Urinary bladder (tissue), 4 donors: ENCODE measurements around the gene GDF7. TPM values are rescaled to one million over a fixed set of nuclear protein-coding genes. Genes with fewer than 3 reads are reported as not detected.

Experiments used
- DNase-seq: peaks from one replicate; pipeline ENCODE4 v3.0.0-alpha.2; 2015; ENCODE audit errors: extremely low spot score
- H3K27ac ChIP-seq: one replicate; pipeline ENCODE4 v1.5.1; 2013; ENCODE audit warnings: low read depth, mild to moderate bottlenecking, moderate library complexity
- H3K36me3 ChIP-seq: one replicate; pipeline ENCODE4 v1.6.1; 2013; ENCODE audit warnings: mild to moderate bottlenecking, moderate library complexity; ENCODE audit not compliant: insufficient read depth
- H3K4me1 ChIP-seq: one replicate; pipeline ENCODE4 v1.6.1; 2013; ENCODE audit warnings: mild to moderate bottlenecking, moderate library complexity; ENCODE audit not compliant: insufficient read depth
- H3K4me3 ChIP-seq: one replicate; pipeline ENCODE4 v1.5.1; 2013; ENCODE audit warnings: low read depth, low read length
- WGBS: extraction: QIAGEN DNeasy Blood & Tissue Kit; methylation state at CpG from one replicate; pipeline ENCODE4 v1.1.7; 2013; 5-methylcytosine and 5-hydroxymethylcytosine counted together
- polyA plus RNA-seq: library from polyadenylated mRNA; stranded (reverse); fragments of 200-250 nt; gene quantifications from one replicate; pipeline ENCODE4 v1.2.3, GENCODE V29; 2013
- total RNA-seq: library from RNA; depleted of rRNA; stranded (reverse); fragments of >200 nt; gene quantifications from one replicate; pipeline ENCODE4 v1.2.3, GENCODE V29; 2014
- donor health status: healthy with polysubstance abuse.
- donor health status: healthy.

GDF7 gene
- total and polyA plus RNA-seq, 2 donors = 0.79 to 2.2 TPM

- 90% methylated on average over 20 of the region's 20 CpGs for WGBS
- no peak for DNase-seq
- Histone ChIP-seq H3K27ac (no peak overlapping the region), H3K36me3 (peaks cover 2% of the 10 kb centered on the region), H3K4me1 (no peaks in the 10 kb centered on the region), H3K4me3 (no peak overlapping the region)
These were observed 42.6 kb upstream of the GDF7 start for GRCh38 chr2:20624156-20624883.

GRCh38 chr2:20624884-20625485, 42.0 kb upstream of the GDF7 start:
- no peaks in the 10 kb centered on the region for H3K4me1 ChIP-seq
- WGBS = 87% methylated on average over 11 of the region's 11 CpGs
- DNase-seq = no peak
- no peak overlapping the region for H3K27ac ChIP-seq
- no peak overlapping the region for H3K4me3 ChIP-seq
- H3K36me3 ChIP-seq = peaks cover 2% of the 10 kb centered on the region

GRCh38 chr2:20625491-20626391, 41.2 kb upstream of the GDF7 start:
- peaks cover 2% of the 10 kb centered on the region for H3K36me3 ChIP-seq
- H3K27ac ChIP-seq = no peak overlapping the region
- no peaks in the 10 kb centered on the region for H3K4me1 ChIP-seq
- WGBS = 76% methylated on average over 19 of the region's 19 CpGs
- H3K4me3 ChIP-seq = no peak overlapping the region
- no peak for DNase-seq

- no peak overlapping the region for H3K27ac ChIP-seq
- peaks cover 2% of the 10 kb centered on the region for H3K36me3 ChIP-seq
- H3K4me3 ChIP-seq = no peak overlapping the region
- 99% methylated on average over 2 of the region's 2 CpGs for whole genome bisulfite sequencing
- DNase-seq = no peak
- H3K4me1 ChIP-seq = no peaks in the 10 kb centered on the region
These were observed 40.6 kb upstream of the GDF7 start for GRCh38 chr2:20626392-20626697.

- H3K27ac ChIP-seq = no peak overlapping the region
- no peaks in the 10 kb centered on the region for H3K4me1 ChIP-seq
- 86% methylated on average over 20 of the region's 20 CpGs for WGBS
- no peak overlapping the region for H3K4me3 ChIP-seq
- no peak for DNase-seq
- H3K36me3 ChIP-seq = peaks cover 2% of the 10 kb centered on the region
These were observed 40.0 kb upstream of the GDF7 start for GRCh38 chr2:20626698-20627513.

GRCh38 chr2:20627712-20628380, 39.1 kb upstream of the GDF7 start:
- no peaks in the 10 kb centered on the region for H3K4me1 ChIP-seq
- H3K4me3 ChIP-seq = no peak overlapping the region
- H3K36me3 ChIP-seq = peaks cover 2% of the 10 kb centered on the region
- H3K27ac ChIP-seq = no peak overlapping the region
- no peak for DNase-seq
- 91% methylated on average over 16 of the region's 16 CpGs for WGBS

GRCh38 chr2:20629181-20629580, 37.8 kb upstream of the GDF7 start:
- no peaks in the 10 kb centered on the region for H3K4me1 ChIP-seq
- H3K27ac ChIP-seq = no peak overlapping the region
- H3K4me3 ChIP-seq = no peak overlapping the region
- no peak for DNase-seq
- peaks cover 2% of the 10 kb centered on the region for H3K36me3 ChIP-seq
- 83% methylated on average over 6 of the region's 6 CpGs for WGBS

GRCh38 chr2:20629581-20630171, 37.3 kb upstream of the GDF7 start:
- WGBS = 63% methylated on average over 12 of the region's 12 CpGs
- no peak overlapping the region for H3K27ac ChIP-seq
- no peak for DNase-seq
- no peak overlapping the region for H3K4me3 ChIP-seq
- no peaks in the 10 kb centered on the region for H3K4me1 ChIP-seq
- H3K36me3 ChIP-seq = no peaks in the 10 kb centered on the region

- Histone ChIP-seq H3K27ac (no peak overlapping the region), H3K36me3 (no peaks in the 10 kb centered on the region), H3K4me3 (no peak overlapping the region), H3K4me1 (no peaks in the 10 kb centered on the region)
- DNase-seq = no peak
- 98% methylated on average over 4 of the region's 4 CpGs for WGBS
These were observed 36.0 kb upstream of the GDF7 start for GRCh38 chr2:20630967-20631366.

- Histone ChIP-seq H3K27ac (no peak overlapping the region), H3K36me3 (no peaks in the 10 kb centered on the region), H3K4me3 (no peak overlapping the region), H3K4me1 (no peaks in the 10 kb centered on the region)
- WGBS = 88% methylated on average over 6 of the region's 6 CpGs
- no peak for DNase-seq
These were observed 35.2 kb upstream of the GDF7 start for GRCh38 chr2:20631617-20632307.

- no peaks in the 10 kb centered on the region for H3K4me1 ChIP-seq
- no peak for DNase-seq
- H3K27ac ChIP-seq = no peak overlapping the region
- 87% methylated on average over 7 of the region's 7 CpGs for WGBS
- no peak overlapping the region for H3K4me3 ChIP-seq
- H3K36me3 ChIP-seq = no peaks in the 10 kb centered on the region
These were observed 34.4 kb upstream of the GDF7 start for GRCh38 chr2:20632446-20632990.

- H3K4me1 ChIP-seq = no peaks in the 10 kb centered on the region
- H3K27ac ChIP-seq = no peak overlapping the region
- 94% methylated on average over 4 of the region's 4 CpGs for WGBS
These were observed 33.9 kb upstream of the GDF7 start for GRCh38 chr2:20633001-20633400.

More at GRCh38 chr2:20633001-20633400, 33.9 kb upstream of the GDF7 start:
- no peak for DNase-seq
- Histone ChIP-seq H3K36me3 (no peaks in the 10 kb centered on the region), H3K4me3 (no peak overlapping the region)
